Measurements from ENCODE around the gene LRRC34.

The LRRC34 gene

GRCh38 chr3:169812332-169813235 is at the start of gene LRRC34, which contains the start of gene LRRIQ4:
LRRC34 (minus strand) TSS chr3:169812904; CDS start chr3:169812548, 356 bp downstream.
LRRIQ4 (plus strand) TSS chr3:169812870; CDS start chr3:169821922, 9,052 bp downstream.
- peak; percentile 86 for DNase-seq

- no peak for DNase-seq
Measured at GRCh38 chr3:169861871-169862270, 49.2 kb upstream of the LRRC34 start.

- no peak for DNase-seq
Measured at GRCh38 chr3:169857811-169858210, 45.1 kb upstream of the LRRC34 start.

GRCh38 chr3:169855514-169855913 is 42.8 kb upstream of the LRRC34 start:
- DNase-seq, result no peak

GRCh38 chr3:169850618-169851017 is 37.9 kb upstream of the LRRC34 start:
- DNase-seq, result no peak

- no peak for DNase-seq
Measured at GRCh38 chr3:169848741-169849140, 36.0 kb upstream of the LRRC34 start.

GRCh38 chr3:169847896-169848295 is 35.2 kb upstream of the LRRC34 start:
- no peak for DNase-seq

GRCh38 chr3:169846458-169847193 is 33.9 kb upstream of the LRRC34 start:
- DNase-seq, result no peak

- DNase-seq, result no peak
Measured at GRCh38 chr3:169842960-169843359, 30.3 kb upstream of the LRRC34 start.

- DNase-seq, result no peak
Measured at GRCh38 chr3:169841171-169841570, 28.5 kb upstream of the LRRC34 start.

GRCh38 chr3:169838511-169839030 is 25.9 kb upstream of the LRRC34 start:
- no peak for DNase-seq

- no peak for DNase-seq
Measured at GRCh38 chr3:169836942-169837275, 24.2 kb upstream of the LRRC34 start.

GRCh38 chr3:169836078-169836941 is 23.6 kb upstream of the LRRC34 start:
- no peak for DNase-seq

GRCh38 chr3:169835533-169835932 is 22.8 kb upstream of the LRRC34 start:
- DNase-seq, result no peak

- no peak for DNase-seq
Measured at GRCh38 chr3:169827712-169828111, 15.0 kb upstream of the LRRC34 start.

GRCh38 chr3:169825316-169825715 is 12.6 kb upstream of the LRRC34 start:
- no peak for DNase-seq

- DNase-seq, result no peak
Measured at GRCh38 chr3:169822983-169823382, 10.3 kb upstream of the LRRC34 start.

GRCh38 chr3:169822540-169822939 is 9.8 kb upstream of the LRRC34 start:
- no peak for DNase-seq

GRCh38 chr3:169822091-169822490 is 9.4 kb upstream of the LRRC34 start:
- no peak for DNase-seq

- no peak for DNase-seq
Measured at GRCh38 chr3:169818316-169818715, 5.6 kb upstream of the LRRC34 start.

- no peak for DNase-seq
Measured at GRCh38 chr3:169815590-169816150, 3.0 kb upstream of the LRRC34 start.

- peak; percentile 83 for DNase-seq
Measured at GRCh38 chr3:169813757-169814517, 1.2 kb upstream of the LRRC34 start.

Measured in activated CD8-positive, alpha-beta memory T cell treated with anti-CD3 and anti-CD28 coated beads for 24 hours (primary cell).